GM21360 (cell line): ENCODE measurements around the gene MIP.
A peak's percentile ranks its signal among the peaks of the same experiment; 100 is the strongest.
"Not testable (repeated sequence)": the region's sequence is repeated elsewhere in the genome, so short reads cannot be mapped to it uniquely, and the experiment has no call there.

ENCODE experiments used
- ATAC-seq: cut with Tn5 transposase; IDR thresholded peaks from one replicate; pipeline ENCODE4 v1.9.1; 2021; ENCODE audit warnings: mild to moderate bottlenecking, moderate library complexity; ENCODE audit not compliant: unreplicated experiment

The MIP gene

DNA sequence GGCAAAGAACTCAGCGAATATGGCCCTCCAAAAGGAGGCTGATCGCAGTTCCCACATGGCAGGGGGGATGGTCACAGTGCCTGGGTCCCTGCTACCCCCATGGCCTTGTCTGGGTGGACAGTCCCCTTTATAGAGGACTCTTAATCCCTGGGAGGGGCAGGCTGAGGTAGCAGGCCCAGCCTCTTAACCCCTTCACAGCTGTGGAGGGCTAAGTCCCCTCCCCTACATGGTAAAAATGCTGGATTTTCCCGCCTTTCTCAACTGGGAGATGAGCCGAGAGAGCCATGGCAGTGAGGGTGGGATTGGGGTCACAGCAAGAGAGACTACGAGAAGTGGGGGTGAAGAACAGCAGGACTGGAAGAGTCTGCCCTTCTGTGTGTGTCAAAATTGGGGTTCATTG lies at the start of gene MIP:
Gene MIP, minus strand, starts transcription at position 101 of the 400 bp plus-strand sequence. Its CDS starts 44 bp downstream, at position 57.
- ATAC-seq: no peak

DNA sequence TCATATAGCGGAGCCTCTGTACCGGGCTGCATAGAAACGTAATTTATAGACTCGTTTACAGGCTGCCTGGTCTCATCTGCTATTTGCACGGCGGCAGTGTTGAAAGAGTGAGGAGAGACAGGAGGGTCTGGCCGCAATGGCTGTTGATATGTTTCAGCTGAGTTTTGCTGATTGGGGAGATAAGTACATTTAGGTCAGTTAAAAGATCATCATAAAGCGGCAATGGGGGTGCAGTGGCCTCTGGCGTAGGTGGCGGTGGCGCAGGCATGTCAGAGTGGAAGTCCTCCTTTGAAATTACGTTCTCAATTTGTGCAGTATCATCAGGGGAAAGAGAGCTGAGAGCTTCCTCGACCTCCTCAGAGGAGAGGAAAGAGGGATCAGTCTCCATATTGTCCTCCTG lies 45.4 kb upstream of the MIP start:
- not testable (repeated sequence) for ATAC-seq

DNA sequence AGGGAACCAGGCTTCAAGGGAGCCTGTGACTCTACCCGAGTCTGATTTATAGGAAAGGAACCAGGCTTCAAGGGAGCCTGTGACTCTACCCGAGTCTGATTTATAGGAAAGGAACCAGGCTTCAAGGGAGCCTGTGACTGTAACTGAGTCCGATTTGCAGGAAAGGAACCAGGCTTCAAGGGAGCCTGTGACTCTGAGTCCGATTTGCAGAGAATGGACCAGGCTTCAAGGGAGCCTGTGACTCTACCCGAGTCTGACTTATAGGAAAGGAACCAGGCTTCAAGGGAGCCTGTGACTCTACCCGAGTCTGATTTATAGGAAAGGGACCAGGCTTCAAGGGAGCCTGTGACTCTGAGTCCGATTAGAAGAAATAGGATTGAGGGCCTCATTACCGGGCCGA lies 45.0 kb upstream of the MIP start:
- not testable (repeated sequence) for ATAC-seq

DNA sequence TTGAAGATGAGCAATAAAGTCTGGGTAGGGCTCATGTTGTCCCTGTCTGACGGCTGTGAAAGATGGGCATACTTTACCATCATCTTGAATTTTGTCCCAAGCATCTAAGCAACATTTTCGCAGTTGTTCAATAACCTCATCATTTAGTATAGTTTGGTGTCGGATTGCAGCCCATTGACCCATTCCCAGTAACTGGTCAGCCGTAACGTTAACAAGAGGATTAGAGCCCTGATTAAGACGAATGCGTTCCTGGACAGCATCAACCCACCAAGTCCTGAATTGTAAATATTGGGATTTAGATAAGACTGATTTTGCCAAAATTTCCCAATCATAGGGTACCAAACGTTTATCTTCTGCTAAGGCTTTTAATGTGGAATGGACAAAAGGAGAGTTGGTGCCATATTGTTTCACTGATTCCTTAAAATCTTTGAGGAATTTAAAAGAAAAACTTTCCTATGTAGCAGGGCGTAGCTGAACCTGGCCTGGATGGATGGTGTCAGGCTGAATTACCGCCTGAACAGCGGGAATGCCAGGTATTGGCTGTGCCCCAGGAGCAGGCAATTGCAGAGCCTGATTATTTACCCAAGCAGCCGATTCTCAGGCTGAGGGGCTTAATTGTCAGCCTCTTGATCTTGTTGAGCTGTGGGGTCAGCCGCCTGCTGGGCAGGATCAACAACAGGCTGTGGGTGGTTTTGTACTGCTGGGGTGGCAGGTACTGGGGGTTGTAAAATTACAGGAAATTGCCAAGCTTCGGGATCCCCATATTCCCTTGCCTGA lies 43.9 kb upstream of the MIP start:
- not testable (repeated sequence) for ATAC-seq

DNA sequence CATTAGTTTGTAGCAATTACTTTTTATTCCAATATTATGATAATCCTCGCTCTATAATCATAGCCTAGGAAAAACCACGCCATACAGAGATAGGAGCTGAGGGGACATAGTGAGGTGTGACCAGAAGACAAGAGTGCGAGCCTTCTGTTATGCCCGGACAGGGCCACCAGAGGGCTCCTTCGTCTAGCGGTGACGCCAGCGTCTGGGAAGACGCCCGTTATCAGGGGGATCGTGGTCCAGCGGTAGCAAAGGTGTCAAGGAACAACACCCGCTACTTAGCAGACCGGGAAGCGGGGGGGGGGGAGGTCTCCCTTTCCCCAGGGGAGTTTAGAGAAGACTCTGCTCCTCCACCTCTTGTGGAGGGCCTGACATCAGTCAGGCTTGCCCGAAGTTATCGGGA lies 42.2 kb upstream of the MIP start:
- ATAC-seq: not testable (repeated sequence)

DNA sequence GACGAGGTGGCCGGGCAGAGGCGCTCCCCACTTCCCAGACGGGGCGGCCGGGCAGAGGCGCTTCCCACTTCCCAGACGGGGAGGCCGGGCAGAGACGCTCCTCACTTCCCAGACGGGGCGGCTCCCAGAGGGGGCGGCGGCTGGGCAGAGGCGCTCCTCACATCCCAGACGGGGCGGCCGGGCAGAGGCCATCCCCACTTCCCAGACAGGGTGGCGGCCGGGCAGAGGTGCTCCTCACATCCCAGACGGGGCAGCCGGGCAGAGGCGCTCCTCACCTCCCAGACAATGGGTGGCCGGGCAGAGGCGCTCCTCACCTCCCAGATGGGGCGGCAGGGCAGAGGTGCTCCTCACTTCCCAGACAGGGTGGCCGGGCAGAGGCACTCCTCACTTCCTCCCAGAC lies 40.0 kb upstream of the MIP start:
- ATAC-seq: not testable (repeated sequence)

DNA sequence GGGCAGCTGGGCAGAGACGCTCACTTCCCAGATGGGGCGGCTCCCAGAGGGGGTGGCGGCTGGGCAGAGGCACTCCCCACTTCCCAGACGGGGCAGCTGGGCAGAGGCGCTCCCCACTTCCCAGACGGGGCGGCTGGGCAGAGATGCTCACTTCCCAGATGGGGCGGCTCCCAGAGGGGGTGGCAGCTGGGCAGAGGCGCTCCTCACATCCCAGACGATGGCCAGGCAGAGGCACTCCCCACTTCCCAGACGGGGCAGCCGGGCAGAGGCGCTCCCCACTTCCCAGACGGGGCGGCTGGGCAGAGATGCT lies 39.6 kb upstream of the MIP start:
- not testable (repeated sequence) for ATAC-seq

DNA sequence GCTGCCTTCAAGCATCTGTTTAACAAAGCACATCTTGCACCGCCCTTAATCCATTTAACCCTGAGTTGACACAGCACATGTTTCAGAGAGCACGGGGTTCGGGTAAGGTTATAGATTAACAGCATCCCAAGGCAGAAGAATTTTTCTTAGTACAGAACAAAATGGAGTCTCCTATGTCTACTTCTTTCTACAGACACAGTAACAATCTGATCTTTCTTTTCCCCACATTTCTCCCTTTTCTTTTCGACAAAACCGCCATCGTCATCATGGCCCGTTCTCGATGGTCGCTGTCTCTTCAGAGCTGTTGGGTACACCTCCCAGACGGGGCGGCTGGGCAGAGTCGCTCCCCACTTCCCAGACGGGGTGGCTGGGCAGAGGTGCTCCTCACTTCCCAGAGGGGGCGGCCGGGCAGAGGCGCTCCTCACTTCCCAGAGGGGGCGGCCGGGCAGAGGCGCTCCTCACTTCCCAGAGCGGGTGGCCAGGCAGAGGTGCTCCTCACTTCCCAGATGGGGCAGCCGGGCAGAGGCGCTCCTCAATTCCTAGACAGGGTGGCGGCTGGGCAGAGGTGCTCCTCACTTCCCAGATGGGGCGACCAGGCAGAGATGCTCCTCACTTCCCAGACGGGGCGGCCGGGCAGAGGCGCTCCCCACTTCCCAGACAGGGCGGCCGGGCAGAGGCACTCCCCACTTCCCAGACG lies 39.1 kb upstream of the MIP start:
- not testable (repeated sequence) for ATAC-seq

DNA sequence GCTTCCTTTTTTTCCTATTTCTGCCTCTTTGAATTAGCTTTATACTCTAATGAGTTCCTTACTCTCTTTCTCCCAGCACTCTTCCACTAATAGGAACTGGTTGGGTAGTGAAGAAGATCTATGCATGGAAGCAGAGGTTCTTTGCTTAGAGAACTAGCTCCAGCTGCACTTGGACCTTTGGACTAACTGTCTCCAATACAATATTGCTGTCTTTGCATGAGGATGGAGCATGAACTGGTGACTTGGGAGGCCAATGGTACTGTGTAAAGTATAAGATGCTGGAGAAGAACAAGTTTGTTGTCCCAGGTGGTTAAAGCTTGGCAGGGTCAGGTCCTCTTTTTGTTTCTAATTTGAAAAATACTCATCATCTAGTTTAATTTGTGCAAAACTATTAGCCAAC lies 35.9 kb upstream of the MIP start:
- ATAC-seq: no peak

DNA sequence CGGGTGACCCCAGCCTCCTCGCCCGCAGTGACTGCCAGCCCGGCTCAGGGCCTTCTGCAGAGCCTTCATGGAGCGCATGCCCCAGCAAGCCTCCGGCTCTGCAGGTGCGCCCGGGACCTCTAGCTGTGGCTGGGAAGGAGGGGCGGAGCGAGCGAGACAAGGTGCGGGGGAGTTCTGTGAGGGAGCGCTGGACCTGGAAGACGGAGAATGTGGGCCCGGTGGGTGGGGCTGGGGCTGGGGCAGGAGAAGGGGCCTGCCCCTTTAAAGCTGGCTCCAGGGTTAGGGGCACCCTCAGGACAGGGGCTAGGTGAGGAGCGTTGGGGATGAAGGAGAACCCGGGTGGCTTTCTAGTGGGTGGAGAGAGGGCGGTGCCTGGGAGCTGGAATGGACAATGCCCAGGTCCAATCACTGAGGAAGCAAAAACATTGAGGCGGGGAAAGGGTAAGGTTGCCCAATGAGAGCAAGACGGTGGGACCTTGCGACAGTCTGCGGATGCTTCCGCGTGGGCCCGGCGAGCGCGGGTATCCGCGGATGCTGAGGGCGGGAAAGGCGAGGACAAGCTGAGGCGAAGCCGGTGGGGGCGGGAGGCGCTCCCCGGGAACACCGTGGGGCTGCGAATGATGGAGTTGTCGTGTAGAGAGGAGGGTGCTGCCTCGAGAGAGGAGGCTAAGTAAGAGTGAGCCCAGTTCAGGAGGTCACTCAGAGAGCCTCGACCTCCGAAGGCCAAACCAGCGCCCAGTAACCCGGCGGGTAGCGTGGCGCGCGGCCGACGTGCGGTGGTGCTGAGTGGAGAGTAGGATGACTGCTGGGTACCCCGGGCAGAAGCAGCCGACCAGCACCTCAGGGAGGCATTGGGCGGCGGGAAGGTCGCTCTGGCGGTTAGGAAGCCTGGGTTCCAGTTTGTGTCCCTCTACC lies 33.8 kb upstream of the MIP start, which contains the start of gene GLS2:
Gene GLS2, minus strand, starts transcription at position 121 of the 915 bp plus-strand sequence. Its CDS starts 43 bp downstream, at position 78.
- ATAC-seq: peak; percentile 73

DNA sequence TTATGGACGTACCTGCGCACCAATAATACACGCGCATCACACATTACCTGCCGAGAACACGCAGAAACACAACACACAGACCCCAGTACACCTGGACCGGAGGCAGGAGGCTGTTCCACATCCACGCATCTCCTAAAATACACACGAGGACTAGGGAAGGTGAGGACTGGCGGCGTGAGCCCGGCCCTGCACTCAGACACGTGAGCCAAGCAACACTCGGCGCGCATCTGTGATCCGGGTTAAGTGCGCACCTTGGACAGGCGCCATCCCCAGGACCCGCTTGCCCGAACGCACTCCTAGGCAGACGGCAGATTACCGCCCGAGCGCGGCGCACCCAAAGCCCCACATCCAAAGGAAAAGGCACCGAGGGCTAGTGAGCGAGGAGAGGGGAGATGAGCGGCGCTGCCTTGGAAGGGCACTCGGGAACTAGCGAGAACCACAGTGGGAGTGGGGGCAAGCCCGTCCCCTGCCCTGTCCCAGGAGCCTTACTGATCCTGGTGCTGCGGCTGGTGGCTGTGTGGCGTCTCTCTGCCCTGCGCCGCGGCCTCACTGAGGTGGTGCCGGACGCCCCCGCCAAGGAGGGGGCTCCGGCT lies 33.1 kb upstream of the MIP start:
- no peak for ATAC-seq

DNA sequence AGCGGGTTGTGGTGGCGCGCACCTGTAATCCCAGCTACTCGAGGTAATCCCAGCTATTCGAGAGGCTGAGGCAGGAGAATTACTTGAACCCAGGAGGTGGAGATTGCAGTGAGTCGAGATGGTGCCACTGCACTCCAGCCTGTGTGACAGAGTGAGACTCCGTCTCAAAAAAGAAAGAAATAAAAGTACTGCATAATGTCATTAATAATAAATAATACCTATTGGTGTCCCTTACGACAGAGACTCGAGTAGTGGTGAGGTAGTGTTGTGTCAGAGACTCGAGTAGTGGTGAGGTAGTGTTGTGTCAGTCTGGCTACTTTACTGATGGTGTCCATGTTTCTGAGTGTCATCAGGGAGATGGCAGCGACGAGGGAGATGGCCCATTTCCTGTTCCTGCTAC lies 32.2 kb upstream of the MIP start:
- ATAC-seq: no peak

DNA sequence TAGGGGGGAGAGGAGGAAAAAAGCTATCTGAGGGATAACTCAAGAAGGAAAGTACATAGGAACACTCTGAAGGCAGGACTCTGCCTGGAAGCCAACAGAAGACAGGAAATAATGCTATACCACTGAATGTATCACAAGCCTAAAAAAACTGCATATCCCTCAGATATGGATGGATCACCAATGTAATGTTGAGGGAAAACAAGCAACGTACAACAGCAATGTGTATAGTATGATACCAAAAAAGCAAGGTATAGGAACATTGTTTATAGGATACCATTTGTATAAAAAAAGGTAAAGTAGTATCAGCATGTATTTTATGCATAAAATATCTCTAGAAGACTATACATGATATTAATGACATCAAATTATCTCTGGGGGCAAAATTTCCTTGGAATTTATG lies 30.1 kb upstream of the MIP start:
- no peak for ATAC-seq

DNA sequence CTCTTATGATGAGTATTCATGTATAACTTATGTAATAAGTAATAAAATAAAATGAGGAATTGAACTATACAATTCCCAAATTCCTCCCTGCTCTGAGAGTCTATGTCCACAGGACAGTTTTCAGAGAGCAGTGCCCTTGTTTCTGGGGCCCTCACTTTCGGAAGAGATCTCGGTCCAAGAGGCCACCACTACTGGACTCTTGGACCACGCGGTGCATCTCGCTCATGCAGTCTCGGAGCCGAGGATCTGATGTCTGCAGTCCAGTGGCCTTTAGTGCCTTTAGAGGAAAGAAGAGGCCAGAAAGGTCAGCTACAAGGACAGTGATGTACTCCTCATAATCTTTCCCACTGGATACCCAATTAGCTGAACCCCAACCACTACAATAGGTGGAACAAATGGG lies 25.2 kb upstream of the MIP start:
- no peak for ATAC-seq

DNA sequence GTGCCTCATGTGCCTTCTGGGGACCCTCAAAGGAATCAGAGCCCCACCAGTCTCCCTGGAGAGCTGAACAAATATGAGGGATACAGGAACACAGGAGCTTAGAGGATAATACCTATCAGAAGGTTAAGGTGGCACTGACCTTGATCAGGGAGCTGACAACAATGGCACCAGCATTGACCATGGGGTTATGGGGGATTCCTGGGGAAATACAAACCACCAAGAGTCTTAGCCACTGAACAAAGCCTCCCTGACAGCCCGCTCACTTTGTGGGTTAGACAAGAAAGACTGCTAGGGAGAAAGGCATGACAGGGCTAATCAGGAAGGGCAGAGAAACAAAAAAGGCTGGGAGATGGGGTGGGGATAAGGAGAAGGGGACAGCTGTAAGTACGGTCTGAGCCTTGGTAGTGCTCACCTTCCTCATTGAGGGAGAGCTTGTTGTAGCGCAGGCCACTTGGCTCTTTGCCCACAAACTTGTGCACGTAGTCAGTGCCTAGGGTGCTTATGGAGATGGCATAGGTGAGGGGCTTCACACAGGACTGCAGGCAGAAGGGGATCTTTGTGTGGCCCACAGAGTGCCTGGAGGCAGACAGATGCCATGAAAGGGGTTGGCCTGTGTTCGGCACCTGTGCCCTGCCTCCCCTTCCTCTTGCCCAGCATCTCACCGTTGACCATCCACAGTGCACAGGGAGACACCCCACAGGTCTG lies 23.2 kb upstream of the MIP start:
- ATAC-seq: no peak

DNA sequence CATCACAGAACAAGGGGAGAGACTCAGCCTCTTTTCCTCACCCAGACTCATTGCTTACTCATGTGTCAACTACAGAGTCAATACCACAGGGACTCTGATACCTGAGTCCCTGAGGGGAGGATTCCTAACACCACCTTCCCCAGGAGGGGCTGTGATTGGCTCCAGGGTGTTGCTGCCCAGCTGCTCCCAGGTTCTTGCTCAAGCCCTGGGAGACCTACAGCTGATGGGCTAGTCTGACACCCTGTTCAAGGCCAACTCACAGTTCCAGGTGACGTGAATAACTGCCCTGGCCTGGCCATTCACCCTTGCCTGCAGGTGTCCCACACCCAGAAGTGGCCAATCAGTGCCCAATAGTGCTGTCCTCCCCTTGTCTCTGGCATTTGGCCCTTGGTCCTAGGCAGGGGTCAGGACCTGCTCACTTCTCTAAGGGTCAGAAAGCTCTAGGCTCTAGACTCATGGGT lies 22.5 kb upstream of the MIP start:
- no peak for ATAC-seq

DNA sequence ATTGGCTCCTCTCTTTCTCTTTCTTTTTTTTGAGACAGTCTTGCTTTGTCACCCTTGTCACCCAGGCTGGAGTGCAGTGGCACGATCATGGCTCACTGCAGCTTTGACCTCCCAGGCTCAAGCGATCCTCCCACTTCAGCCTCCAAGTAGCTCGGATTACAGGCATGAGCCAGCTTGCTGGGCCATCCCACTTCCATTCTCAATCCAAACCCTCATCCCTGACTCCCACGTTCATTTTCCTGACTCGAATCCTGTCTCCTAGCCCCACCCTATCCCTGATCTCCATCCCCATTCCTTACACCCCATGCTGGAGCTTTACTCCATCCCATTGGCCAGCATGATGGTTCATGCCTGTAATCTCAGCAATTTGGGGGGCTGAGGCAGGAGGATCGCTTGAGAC lies 21.7 kb upstream of the MIP start:
- no peak for ATAC-seq

DNA sequence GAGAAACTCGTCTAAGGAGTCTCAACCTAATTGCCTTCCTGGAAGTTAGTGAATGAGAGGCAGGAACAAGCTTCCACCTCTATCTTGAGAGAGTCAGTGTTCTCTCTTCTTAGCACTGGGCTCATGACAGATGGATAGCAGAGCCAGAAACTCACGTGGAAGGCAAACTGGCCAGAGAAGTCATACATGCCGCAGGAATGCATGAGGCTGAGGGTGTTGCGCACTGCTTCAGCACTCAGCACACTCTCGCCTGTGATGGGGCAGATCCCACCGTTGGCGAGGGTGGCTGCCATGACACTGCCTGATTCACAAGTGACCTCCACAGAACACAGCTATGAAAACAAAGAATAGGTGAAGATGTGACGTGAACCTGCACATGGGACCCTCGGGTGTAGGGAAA lies 19.9 kb upstream of the MIP start:
- no peak for ATAC-seq

DNA sequence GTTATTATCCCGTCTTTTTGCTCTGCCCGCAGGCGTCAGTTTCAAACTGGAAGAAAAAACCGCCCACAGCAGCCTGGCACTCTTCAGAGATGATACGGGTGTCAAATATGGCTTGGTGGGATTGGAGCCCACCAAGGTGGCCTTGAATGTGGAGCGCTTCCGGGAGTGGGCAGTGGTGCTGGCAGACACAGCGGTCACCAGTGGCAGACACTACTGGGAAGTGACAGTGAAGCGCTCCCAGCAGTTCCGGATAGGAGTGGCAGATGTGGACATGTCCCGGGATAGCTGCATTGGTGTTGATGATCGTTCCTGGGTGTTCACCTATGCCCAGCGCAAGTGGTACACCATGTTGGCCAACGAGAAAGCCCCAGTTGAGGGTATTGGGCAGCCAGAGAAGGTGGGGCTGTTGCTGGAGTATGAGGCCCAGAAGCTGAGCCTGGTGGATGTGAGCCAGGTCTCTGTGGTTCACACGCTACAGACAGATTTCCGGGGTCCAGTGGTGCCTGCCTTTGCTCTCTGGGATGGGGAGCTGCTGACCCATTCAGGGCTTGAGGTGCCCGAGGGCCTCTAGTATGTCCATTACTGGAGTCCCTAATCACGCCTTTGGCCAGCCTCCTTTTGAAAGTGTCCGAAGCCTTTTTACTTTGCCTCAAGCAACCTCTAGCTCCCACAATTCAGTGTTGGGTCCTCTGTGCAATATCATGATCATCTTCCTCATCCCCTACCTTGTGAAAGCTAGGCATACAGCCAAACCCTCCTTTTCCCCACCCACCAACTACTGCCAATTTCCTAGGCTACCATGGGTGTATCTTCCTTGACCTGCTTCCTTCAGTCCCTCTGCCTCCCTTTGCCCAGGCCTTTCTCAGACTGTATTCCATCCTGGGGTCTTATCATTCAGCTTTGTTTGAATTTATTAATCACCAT lies 14.8 kb upstream of the MIP start:
- ATAC-seq: no peak
